Left ventricle myocardium inferior (tissue), 1 donor: Measurements from ENCODE around the gene NUDT22. TPM values are rescaled to one million over a fixed set of nuclear protein-coding genes. Genes with fewer than 3 reads are reported as not detected.

Experiments
- DNase-seq: peaks from one replicate; pipeline ENCODE4 v3.0.0-alpha.2; 2020
- H3K27ac ChIP-seq: fragments of 200-600 bp; replicated peaks from 2 replicates; pipeline ENCODE4 v1.8.0; 2021
- H3K27me3 ChIP-seq: fragments of 200-600 bp; 2 replicates; pipeline ENCODE4 v1.8.0; 2021; ENCODE audit warnings: low read depth
- H3K36me3 ChIP-seq: fragments of 200-600 bp; 2 replicates; pipeline ENCODE4 v1.8.0; 2021
- H3K4me1 ChIP-seq: fragments of 200-600 bp; 2 replicates; pipeline ENCODE4 v1.8.0; 2021
- H3K4me3 ChIP-seq: fragments of 200-600 bp; 2 replicates; pipeline ENCODE4 v1.8.0; 2021; ENCODE audit warnings: mild to moderate bottlenecking, moderate library complexity
- H3K9me3 ChIP-seq: fragments of 200-600 bp; replicated peaks from 2 replicates; pipeline ENCODE4 v1.8.0; 2021
- intact Hi-C: fragments of 100-400 bp; cut with micrococcal nuclease; formaldehyde crosslinking; loops from one replicate; pipeline ENCODE4 v1.11.0; 2022
- total RNA-seq: library from RNA; stranded (reverse); fragmentation: NEBNext Ultra II Directional; extraction: Animal tissue kit (Norgen Biotek cat#: 25700); gene quantifications from one replicate; pipeline ENCODE4 v1.2.1, GENCODE V29; 2021
- TF ChIP-seq, protein P1 (sequence below): fragments of 200-600 bp; IDR thresholded peaks from 2 replicates; pipeline ENCODE4 v1.8.0; 2021; ENCODE audit warnings: antibody characterized with exemption, mild to moderate bottlenecking, borderline replicate concordance
- donor health status: DM: no; HTN: yes; CAD: no; lungs with severe emphysema.

Gene NUDT22
- total RNA-seq, 1 donor from 2014 or later: 65.2 TPM

DNA sequence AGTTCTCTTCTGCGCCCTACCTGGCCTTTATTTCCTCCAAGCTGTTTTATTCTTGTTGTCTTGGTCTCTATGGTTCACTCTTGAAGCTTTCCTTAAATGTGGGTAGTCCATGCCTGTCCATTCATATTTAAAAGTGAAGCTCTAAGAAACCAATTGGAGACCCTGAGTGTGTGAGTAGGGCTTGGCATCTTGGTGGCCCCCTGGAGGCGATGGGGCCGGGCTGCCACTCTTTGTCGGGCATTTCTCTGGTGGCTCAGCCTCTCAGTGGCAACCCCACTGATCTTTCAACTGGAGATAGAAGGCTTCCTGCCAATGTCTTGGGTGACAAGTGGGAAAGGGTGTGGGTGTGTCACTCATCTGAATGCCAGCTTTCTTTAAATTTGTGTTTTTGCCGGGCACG lies 9.2 kb upstream of the NUDT22 start:
- Histone ChIP-seq H3K27me3 (no peaks in the 10 kb centered on the region), H3K9me3 (no peaks in the 10 kb centered on the region), H3K4me3 (no peak overlapping the region), H3K27ac (no peak overlapping the region), H3K4me1 (no peaks in the 10 kb centered on the region), H3K36me3 (no peaks in the 10 kb centered on the region)
- TF ChIP-seq, protein P1, sequence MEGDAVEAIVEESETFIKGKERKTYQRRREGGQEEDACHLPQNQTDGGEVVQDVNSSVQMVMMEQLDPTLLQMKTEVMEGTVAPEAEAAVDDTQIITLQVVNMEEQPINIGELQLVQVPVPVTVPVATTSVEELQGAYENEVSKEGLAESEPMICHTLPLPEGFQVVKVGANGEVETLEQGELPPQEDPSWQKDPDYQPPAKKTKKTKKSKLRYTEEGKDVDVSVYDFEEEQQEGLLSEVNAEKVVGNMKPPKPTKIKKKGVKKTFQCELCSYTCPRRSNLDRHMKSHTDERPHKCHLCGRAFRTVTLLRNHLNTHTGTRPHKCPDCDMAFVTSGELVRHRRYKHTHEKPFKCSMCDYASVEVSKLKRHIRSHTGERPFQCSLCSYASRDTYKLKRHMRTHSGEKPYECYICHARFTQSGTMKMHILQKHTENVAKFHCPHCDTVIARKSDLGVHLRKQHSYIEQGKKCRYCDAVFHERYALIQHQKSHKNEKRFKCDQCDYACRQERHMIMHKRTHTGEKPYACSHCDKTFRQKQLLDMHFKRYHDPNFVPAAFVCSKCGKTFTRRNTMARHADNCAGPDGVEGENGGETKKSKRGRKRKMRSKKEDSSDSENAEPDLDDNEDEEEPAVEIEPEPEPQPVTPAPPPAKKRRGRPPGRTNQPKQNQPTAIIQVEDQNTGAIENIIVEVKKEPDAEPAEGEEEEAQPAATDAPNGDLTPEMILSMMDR: no peak
- intact Hi-C loops: no loop called here
- DNase-seq: no peak

DNA sequence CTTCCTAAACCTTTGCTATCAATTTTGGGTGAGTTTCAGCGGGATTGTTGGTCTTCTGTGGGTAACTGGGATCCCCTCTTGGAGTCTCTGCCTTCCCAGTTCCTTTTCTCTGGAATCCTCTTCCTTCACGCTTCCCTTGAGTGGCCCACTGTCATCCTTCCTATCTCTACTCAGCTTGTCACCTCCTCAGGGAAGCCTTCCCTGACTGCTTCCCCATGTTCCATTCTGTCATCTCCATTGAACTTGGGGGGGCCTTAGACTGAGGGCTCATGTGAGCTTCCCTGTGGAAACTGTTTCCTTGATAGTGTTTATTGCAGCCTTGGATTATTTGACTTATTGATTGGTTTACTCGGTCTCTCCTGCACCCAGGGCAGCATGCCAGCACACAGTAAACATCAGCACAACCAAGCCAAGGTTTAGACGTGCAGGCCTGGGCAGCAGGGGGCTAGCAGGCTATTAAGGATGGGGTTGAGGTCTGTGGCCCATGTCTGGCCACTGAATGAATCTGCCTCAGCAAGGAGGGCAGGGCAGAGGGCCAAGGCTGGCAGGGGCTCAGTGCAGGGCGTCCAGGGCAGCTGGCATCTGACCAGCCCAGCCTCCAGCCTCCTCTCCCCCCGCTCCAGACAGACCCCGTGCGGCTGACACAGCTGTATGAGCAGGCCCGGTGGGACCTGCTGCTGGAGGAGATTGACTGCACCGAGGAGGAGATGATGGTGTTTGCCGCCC lies 7.3 kb upstream of the NUDT22 start:
- TF ChIP-seq, protein P1: no peak
- DNase-seq: no peak
- Histone ChIP-seq H3K4me3 (no peak overlapping the region), H3K27ac (no peak overlapping the region), H3K9me3 (no peaks in the 10 kb centered on the region), H3K36me3 (peaks cover 6% of the 10 kb centered on the region), H3K27me3 (no peaks in the 10 kb centered on the region), H3K4me1 (peaks cover 7% of the 10 kb centered on the region)
- intact Hi-C loops: no loop called here

DNA sequence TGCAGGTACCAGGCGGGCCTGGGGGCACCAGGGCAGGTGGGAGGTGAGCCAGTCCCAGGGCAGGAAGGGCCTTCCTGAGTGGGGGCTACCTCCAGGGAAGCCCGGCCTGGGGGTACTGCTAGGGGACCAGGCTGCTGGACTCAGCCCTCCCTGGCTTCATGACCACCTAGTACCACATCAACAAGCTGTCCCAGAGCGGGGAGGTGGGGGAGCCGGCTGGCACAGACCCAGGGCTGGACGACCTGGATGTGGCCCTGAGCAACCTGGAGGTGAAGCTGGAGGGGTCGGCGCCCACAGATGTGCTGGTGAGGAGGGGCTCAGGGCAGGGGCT lies 6.8 kb upstream of the NUDT22 start:
- TF ChIP-seq, protein P1: no peak
- intact Hi-C loops: no loop called here
- Histone ChIP-seq H3K4me3 (no peak overlapping the region), H3K27ac (no peak overlapping the region), H3K9me3 (no peaks in the 10 kb centered on the region), H3K27me3 (no peaks in the 10 kb centered on the region), H3K4me1 (peaks cover 7% of the 10 kb centered on the region), H3K36me3 (peaks cover 6% of the 10 kb centered on the region)
- no peak for DNase-seq

DNA sequence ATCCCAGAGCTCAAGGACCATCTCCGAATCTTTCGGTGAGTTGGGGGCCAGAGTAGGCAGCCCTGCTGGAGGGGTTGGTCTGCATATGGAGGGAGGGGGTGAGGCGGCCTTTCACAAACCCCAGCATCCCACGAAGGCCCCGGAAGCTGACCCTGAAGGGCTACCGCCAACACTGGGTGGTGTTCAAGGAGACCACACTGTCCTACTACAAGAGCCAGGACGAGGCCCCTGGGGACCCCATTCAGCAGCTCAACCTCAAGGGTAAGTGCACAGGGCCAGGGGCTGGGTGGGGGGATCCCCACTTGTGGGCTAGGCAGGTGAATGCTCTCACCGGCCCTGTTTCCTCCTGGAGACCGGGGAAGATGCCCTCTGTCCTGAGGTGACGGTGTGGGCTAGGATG lies 6.3 kb upstream of the NUDT22 start:
- no peaks in the 10 kb centered on the region for H3K27me3 ChIP-seq
- no peak overlapping the region for H3K4me3 ChIP-seq
- no peak for DNase-seq
- no peak overlapping the region for H3K27ac ChIP-seq
- intact Hi-C loops: no loop called here
- peaks cover 6% of the 10 kb centered on the region for H3K36me3 ChIP-seq
- H3K9me3 ChIP-seq: no peaks in the 10 kb centered on the region
- TF ChIP-seq, protein P1: no peak
- H3K4me1 ChIP-seq: peaks cover 10% of the 10 kb centered on the region

DNA sequence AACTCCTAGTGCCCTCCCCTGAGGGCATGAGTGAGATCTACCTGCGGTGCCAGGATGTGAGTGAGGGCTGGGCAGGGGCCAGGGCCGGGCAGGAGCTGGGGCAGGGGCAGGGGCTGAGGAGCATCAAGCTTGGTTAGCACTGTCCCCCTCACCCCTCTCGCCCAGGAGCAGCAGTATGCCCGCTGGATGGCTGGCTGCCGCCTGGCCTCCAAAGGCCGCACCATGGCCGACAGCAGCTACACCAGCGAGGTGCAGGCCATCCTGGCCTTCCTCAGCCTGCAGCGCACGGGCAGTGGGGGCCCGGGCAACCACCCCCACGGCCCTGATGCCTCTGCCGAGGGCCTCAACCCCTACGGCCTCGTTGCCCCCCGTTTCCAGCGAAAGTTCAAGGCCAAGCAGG lies 5.8 kb upstream of the NUDT22 start:
- Histone ChIP-seq H3K27ac (no peak overlapping the region), H3K36me3 (peaks cover 6% of the 10 kb centered on the region), H3K27me3 (no peaks in the 10 kb centered on the region), H3K4me3 (no peak overlapping the region), H3K9me3 (no peaks in the 10 kb centered on the region), H3K4me1 (peaks cover 15% of the 10 kb centered on the region)
- no peak for DNase-seq
- intact Hi-C loops: no loop called here
- TF ChIP-seq, protein P1: no peak

DNA sequence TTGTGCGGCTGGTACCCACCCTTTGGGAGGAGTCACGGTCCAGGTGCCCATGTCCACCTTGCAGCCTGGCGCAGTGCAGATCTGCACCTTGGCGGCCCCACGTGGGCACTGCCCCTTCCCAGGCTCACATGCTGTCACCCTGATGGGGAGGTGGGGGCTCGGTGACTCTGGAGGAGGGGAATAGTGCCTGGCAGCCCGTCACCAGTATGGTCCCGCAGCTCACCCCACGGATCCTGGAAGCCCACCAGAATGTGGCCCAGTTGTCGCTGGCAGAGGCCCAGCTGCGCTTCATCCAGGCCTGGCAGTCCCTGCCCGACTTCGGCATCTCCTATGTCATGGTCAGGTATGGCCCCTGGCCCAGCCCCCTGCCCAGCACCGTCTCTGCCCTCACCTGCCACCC lies 5.3 kb upstream of the NUDT22 start:
- Histone ChIP-seq H3K27me3 (no peaks in the 10 kb centered on the region), H3K36me3 (peaks cover 6% of the 10 kb centered on the region), H3K4me1 (peaks cover 20% of the 10 kb centered on the region), H3K27ac (no peak overlapping the region), H3K9me3 (no peaks in the 10 kb centered on the region), H3K4me3 (no peak overlapping the region)
- DNase-seq: no peak
- intact Hi-C loops: no loop called here
- TF ChIP-seq, protein P1: no peak
